Measurements from ENCODE around the gene CALML5.

DNA sequence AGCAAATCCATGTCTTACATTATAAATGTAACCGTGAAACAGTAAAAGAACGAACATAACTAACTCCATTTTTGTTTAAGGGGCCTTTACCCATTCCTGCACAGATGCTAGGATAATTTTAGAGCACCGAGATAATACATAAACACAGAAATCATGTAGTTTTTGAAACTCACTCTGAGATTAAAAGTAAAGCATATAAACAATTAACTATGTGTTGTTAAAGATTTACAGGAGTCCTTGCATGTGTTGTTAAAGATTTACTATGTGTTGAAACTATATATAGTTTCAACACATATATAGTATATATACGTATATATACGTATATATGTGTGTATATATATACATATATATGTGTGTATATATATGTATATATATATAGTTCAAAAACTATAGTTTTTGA is 18.2 kb upstream of the CALML5 start:
- TF ChIP-seq POLR2AphosphoS5 (IDR thresholded peaks at IDR 0.05) (no peak), POLR2A (IDR thresholded peaks at IDR 0.05) (no peak)
- TF ChIP-seq, protein P1, sequence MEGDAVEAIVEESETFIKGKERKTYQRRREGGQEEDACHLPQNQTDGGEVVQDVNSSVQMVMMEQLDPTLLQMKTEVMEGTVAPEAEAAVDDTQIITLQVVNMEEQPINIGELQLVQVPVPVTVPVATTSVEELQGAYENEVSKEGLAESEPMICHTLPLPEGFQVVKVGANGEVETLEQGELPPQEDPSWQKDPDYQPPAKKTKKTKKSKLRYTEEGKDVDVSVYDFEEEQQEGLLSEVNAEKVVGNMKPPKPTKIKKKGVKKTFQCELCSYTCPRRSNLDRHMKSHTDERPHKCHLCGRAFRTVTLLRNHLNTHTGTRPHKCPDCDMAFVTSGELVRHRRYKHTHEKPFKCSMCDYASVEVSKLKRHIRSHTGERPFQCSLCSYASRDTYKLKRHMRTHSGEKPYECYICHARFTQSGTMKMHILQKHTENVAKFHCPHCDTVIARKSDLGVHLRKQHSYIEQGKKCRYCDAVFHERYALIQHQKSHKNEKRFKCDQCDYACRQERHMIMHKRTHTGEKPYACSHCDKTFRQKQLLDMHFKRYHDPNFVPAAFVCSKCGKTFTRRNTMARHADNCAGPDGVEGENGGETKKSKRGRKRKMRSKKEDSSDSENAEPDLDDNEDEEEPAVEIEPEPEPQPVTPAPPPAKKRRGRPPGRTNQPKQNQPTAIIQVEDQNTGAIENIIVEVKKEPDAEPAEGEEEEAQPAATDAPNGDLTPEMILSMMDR (IDR thresholded peaks at IDR 0.05): no peak

Data from breast epithelium (tissue), 3 donors.